CD14-positive monocyte (primary cell): ENCODE data around the gene TMTC2. TPM values are rescaled to one million over a fixed set of nuclear protein-coding genes. Genes with fewer than 3 reads are reported as not detected.
A peak's percentile ranks its signal among the peaks of the same experiment; 100 is the strongest.

Experiments
- DNase-seq, 3 donors: peaks; one replicate each; pipeline ENCODE4 v3.0.0-alpha.2; 2011 to 2022
- H2AFZ ChIP-seq: 2 replicates; pipeline ENCODE4 v1.6.0; 2012; ENCODE audit warnings: mild to moderate bottlenecking, low read depth, low read length, inconsistent platforms; ENCODE audit not compliant: insufficient read depth, poor library complexity, severe bottlenecking
- H3K27ac ChIP-seq, 2 donors: 1 replicate in 1 of 2; 2 replicates in 1 of 2; pipeline ENCODE4 v1.5.1; 2012 to 2013; ENCODE audit warnings: low read length in 2 of 2, control low read depth in 1 of 2, inconsistent platforms in 1 of 2, low read depth in 1 of 2, mild to moderate bottlenecking in 1 of 2
- H3K27me3 ChIP-seq, 2 donors: one replicate each; pipeline versions ENCODE4 v1.6.0 to v1.6.1; 2011 to 2013; ENCODE audit warnings: low read length in 2 of 2; ENCODE audit not compliant: control insufficient read depth in 2 of 2, insufficient read depth in 2 of 2
- H3K36me3 ChIP-seq, 2 donors: replicated peaks in 1 of 2; 1 replicate in 1 of 2; 2 replicates in 1 of 2; pipeline versions ENCODE4 v1.5.1 to v1.6.1; 2012 to 2013; ENCODE audit warnings: low read length in 2 of 2, control low read depth in 1 of 2, inconsistent platforms in 1 of 2, mild to moderate bottlenecking in 1 of 2; ENCODE audit not compliant: insufficient read depth in 2 of 2, control insufficient read depth in 1 of 2
- H3K4me1 ChIP-seq, 2 donors: 1 replicate in 1 of 2; 2 replicates in 1 of 2; pipeline versions ENCODE4 v1.5.1 to v1.6.1; 2012 to 2013; ENCODE audit warnings: low read length in 2 of 2, control low read depth in 1 of 2, inconsistent platforms in 1 of 2, mild to moderate bottlenecking in 1 of 2, moderate library complexity in 1 of 2; ENCODE audit not compliant: insufficient read depth in 2 of 2, control insufficient read depth in 1 of 2
- H3K4me2 ChIP-seq: replicated peaks from 2 replicates; pipeline ENCODE3; 2012; ENCODE audit warnings: low read length, moderate library complexity, mild to moderate bottlenecking; ENCODE audit not compliant: poor library complexity, severe bottlenecking; ENCODE audit errors: extremely low read depth
- H3K4me3 ChIP-seq, 3 experiments: fragments of 200-600 bp in 1 of 3; sonication (generic) in 1 of 3; replicated peaks in 1 of 3; 1 replicate in 2 of 3; 2 replicates in 1 of 3; pipeline ENCODE4 v1.5.1; 2011 to 2013; ENCODE audit warnings: low read length in 3 of 3, mild to moderate bottlenecking in 3 of 3, control low read depth in 2 of 3, low read depth in 2 of 3, inconsistent platforms in 1 of 3, moderate library complexity in 1 of 3
- H3K79me2 ChIP-seq: 2 replicates; pipeline ENCODE4 v1.6.0; 2012; ENCODE audit warnings: mild to moderate bottlenecking, control low read depth, inconsistent platforms, low read length, moderate library complexity; ENCODE audit not compliant: insufficient read depth
- H3K9ac ChIP-seq: 2 replicates; pipeline ENCODE4 v1.6.0; 2017; ENCODE audit warnings: low read length, mild to moderate bottlenecking; ENCODE audit not compliant: insufficient read depth, poor library complexity, severe bottlenecking
- H3K9me3 ChIP-seq, 2 donors: replicated peaks in 1 of 2; 1 replicate in 1 of 2; 2 replicates in 1 of 2; pipeline versions ENCODE4 v1.5.1 to v1.6.1; 2012 to 2013; ENCODE audit warnings: low read length in 2 of 2, control low read depth in 1 of 2; ENCODE audit not compliant: control insufficient read depth in 1 of 2, insufficient read depth in 1 of 2
- H4K20me1 ChIP-seq: 2 replicates; pipeline ENCODE4 v1.6.0; 2012; ENCODE audit warnings: mild to moderate bottlenecking, low read length, control low read depth, moderate library complexity; ENCODE audit not compliant: insufficient read depth
- H3K27ac Mint-ChIP-seq, 7 donors: one replicate each; pipeline ENCODE4 v1.8.0; 2020; ENCODE audit warnings: mild to moderate bottlenecking in 7 of 7, mixed read lengths in 7 of 7, moderate library complexity in 6 of 7, inconsistent platforms in 2 of 7
- H3K27me3 Mint-ChIP-seq, 3 donors: one replicate each; pipeline ENCODE4 v1.8.0; 2021 to 2022; ENCODE audit warnings: low read depth in 3 of 3, mild to moderate bottlenecking in 3 of 3, mixed read lengths in 3 of 3, moderate library complexity in 3 of 3, inconsistent platforms in 1 of 3
- H3K36me3 Mint-ChIP-seq, 2 donors: one replicate each; pipeline ENCODE4 v1.8.0; 2020; ENCODE audit warnings: mixed read lengths in 2 of 2, inconsistent platforms in 1 of 2, mild to moderate bottlenecking in 1 of 2
- H3K4me1 Mint-ChIP-seq: one replicate; pipeline ENCODE4 v1.8.0; 2020; ENCODE audit warnings: mild to moderate bottlenecking, mixed read lengths
- H3K4me3 Mint-ChIP-seq, 2 donors: one replicate each; pipeline ENCODE4 v1.8.0; 2020; ENCODE audit warnings: mild to moderate bottlenecking in 2 of 2, mixed read lengths in 2 of 2, moderate library complexity in 1 of 2
- H3K9me3 Mint-ChIP-seq, 7 donors: one replicate each; pipeline ENCODE4 v1.8.0; 2020 to 2022; ENCODE audit warnings: mixed read lengths in 7 of 7, mild to moderate bottlenecking in 6 of 7, moderate library complexity in 6 of 7, inconsistent platforms in 2 of 7
- WGBS: methylation state at CpG from one replicate; pipeline ENCODE4 v1.1.5; 2013; ENCODE audit warnings: missing lambda C conversion rate; ENCODE audit not compliant: insufficient coverage; 5-methylcytosine and 5-hydroxymethylcytosine counted together
- intact Hi-C, 2 donors: fragments of 100-400 bp; cut with micrococcal nuclease; formaldehyde crosslinking; loops; one replicate each; pipeline versions ENCODE4 v1.15.0 to v1.15.1; 2023
- polyA plus RNA-seq, 3 donors: library from polyadenylated mRNA; depleted of rRNA in 1 of 3; unstranded in 2 of 3; stranded (reverse) in 1 of 3; fragments of 300-500 nt in 2 of 3; fragments of >200 nt in 1 of 3; fragmentation: Illumina TruSeq in 2 of 3; gene quantifications; 1 replicate in 2 of 3; 2 replicates in 1 of 3; pipeline ENCODE4 v1.2.3, GENCODE V29; 2012 to 2021
- TF ChIP-seq, protein P1 (sequence below): fragments of 200-600 bp; IDR thresholded peaks from one replicate; pipeline ENCODE4 v1.8.0; 2022; ENCODE audit warnings: antibody characterized with exemption, mild to moderate bottlenecking

The TMTC2 gene
- polyA plus RNA-seq, 3 donors: 2.5 to 15.7 (median 3.3) TPM

GRCh38 chr12:82688596-82688995 lies 1.9 kb downstream of the TMTC2 start:
- H3K4me3 ChIP-seq: peak overlapping the region in 2 of 3 experiments; percentile 73 to 99
- peak overlapping the region; percentile 89 for H3K4me2 ChIP-seq
- Mint-ChIP-seq H3K4me3 (peak overlapping the region; percentile 90 to 100), H3K9me3 (peaks cover 0 to 3% (median 2%) of the 10 kb centered on the region in 7 donors), H3K27ac (peak overlapping the region in 1 of 7 donors; percentile 25), H3K36me3 (peaks cover 25% of the 10 kb centered on the region in 2 donors), H3K27me3 (peaks cover 0 to 2% (median 2%) of the 10 kb centered on the region in 3 donors), H3K4me1 (peaks cover 46% of the 10 kb centered on the region)
- H4K20me1 ChIP-seq: peaks cover 23% of the 10 kb centered on the region
- H3K9me3 ChIP-seq: no peaks in the 10 kb centered on the region
- H3K27me3 ChIP-seq: no peaks in the 10 kb centered on the region
- no peak overlapping the region for H3K27ac ChIP-seq
- H3K79me2 ChIP-seq: peaks cover 33% of the 10 kb centered on the region
- DNase-seq: no peak
- WGBS: 72% methylated on average over 2 of the region's 7 CpGs
- intact Hi-C loops: loop anchor here in 1 of 2 donors (10.0 kb wide), 1 partner anchor 156 kb away; no protein-coding TSS in a partner anchor
- TF ChIP-seq, protein P1, sequence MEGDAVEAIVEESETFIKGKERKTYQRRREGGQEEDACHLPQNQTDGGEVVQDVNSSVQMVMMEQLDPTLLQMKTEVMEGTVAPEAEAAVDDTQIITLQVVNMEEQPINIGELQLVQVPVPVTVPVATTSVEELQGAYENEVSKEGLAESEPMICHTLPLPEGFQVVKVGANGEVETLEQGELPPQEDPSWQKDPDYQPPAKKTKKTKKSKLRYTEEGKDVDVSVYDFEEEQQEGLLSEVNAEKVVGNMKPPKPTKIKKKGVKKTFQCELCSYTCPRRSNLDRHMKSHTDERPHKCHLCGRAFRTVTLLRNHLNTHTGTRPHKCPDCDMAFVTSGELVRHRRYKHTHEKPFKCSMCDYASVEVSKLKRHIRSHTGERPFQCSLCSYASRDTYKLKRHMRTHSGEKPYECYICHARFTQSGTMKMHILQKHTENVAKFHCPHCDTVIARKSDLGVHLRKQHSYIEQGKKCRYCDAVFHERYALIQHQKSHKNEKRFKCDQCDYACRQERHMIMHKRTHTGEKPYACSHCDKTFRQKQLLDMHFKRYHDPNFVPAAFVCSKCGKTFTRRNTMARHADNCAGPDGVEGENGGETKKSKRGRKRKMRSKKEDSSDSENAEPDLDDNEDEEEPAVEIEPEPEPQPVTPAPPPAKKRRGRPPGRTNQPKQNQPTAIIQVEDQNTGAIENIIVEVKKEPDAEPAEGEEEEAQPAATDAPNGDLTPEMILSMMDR: no peak
- H3K9ac ChIP-seq: no peak overlapping the region
- peaks cover 40 to 51% of the 10 kb centered on the region in 2 donors for H3K4me1 ChIP-seq
- peaks cover 21 to 26% of the 10 kb centered on the region in 2 donors for H3K36me3 ChIP-seq
- H2AFZ ChIP-seq: peak overlapping the region; percentile 99

- H3K9me3 Mint-ChIP-seq: peaks cover 0 to 3% (median 1%) of the 10 kb centered on the region in 7 donors
- Histone ChIP-seq H3K27me3 (no peaks in the 10 kb centered on the region), H2AFZ (no peak overlapping the region), H3K9ac (no peak overlapping the region), H3K4me3 (peak overlapping the region in 1 of 3 experiments; percentile 99), H3K27ac (no peak overlapping the region), H3K4me1 (peaks cover 31 to 42% of the 10 kb centered on the region in 2 donors), H3K79me2 (peaks cover 33% of the 10 kb centered on the region), H3K4me2 (peak overlapping the region; percentile 89), H3K9me3 (no peaks in the 10 kb centered on the region), H4K20me1 (peaks cover 27% of the 10 kb centered on the region), H3K36me3 (peaks cover 27 to 41% of the 10 kb centered on the region in 2 donors)
- H3K4me1 Mint-ChIP-seq: peaks cover 37% of the 10 kb centered on the region
- no peak for DNase-seq
- H3K36me3 Mint-ChIP-seq: peaks cover 34 to 37% of the 10 kb centered on the region in 2 donors
- peaks cover 0 to 2% (median 2%) of the 10 kb centered on the region in 3 donors for H3K27me3 Mint-ChIP-seq
- intact Hi-C loops: no loop called here
- peak overlapping the region in 1 of 7 donors; percentile 30 for H3K27ac Mint-ChIP-seq
- peak overlapping the region; percentile 18 to 81 for H3K4me3 Mint-ChIP-seq
- TF ChIP-seq, protein P1: no peak
- WGBS: no CpG with 5 or more reads among the region's 1 CpG
Observed at GRCh38 chr12:82690006-82690405, 3.3 kb downstream of the TMTC2 start.
